Measurements from ENCODE around the gene ESPN. TPM values are rescaled to one million over a fixed set of nuclear protein-coding genes. Genes with fewer than 3 reads are reported as not detected.
"Not testable (repeated sequence)": the region's sequence is repeated elsewhere in the genome, so short reads cannot be mapped to it uniquely, and the experiment has no call there.

ESPN gene
- total and polyA plus RNA-seq, 12 donors: 0.12 to 0.51 (median 0.25) TPM; not detected in 5

DNA sequence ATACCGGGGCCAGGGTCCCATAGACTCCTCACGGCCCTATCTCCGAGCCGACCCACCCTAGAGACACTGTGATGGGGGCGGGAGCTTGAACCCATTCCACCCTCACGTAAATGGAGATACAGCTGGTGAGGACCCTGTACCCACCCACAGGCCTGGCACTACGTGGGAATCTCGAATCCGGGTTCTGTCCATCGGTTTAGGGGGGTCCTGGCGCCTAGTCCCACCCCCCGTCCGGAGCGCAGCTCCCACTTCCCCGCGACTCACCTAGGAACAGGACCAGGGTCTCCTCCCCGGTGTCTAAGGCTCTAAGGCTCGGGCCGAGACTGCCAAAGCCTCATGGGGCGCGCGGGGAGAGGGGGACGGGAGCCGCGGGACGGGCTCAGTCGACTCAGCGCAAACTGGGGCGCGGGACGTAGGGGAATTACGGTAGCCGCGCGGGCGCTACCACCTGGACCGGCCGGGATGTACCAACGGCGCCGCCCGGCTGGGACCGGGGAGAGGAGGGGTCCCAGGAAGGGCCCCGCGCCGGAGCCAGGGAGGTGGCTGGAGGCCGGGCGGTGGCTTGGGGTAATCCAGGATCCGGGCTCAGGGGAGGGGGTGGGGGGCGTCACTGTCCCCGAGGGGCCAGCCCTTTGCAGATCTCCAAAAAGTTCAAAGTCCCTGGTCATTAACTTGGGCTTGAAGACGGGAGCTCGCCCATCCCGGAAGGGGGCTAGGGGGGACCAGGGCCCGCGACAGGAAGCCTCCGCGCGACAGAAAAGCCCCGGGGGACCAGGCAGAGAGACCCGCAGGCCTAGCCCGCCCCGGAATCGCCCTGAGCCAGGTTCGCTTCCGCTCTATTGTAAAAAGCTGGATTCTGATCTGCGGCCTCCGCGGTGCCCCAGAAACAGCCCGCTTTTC is 65.9 kb downstream of the ESPN start:
- peaks cover 15 to 90% (median 68%) of the 10 kb centered on the region in 9 donors for H3K4me1 ChIP-seq

DNA sequence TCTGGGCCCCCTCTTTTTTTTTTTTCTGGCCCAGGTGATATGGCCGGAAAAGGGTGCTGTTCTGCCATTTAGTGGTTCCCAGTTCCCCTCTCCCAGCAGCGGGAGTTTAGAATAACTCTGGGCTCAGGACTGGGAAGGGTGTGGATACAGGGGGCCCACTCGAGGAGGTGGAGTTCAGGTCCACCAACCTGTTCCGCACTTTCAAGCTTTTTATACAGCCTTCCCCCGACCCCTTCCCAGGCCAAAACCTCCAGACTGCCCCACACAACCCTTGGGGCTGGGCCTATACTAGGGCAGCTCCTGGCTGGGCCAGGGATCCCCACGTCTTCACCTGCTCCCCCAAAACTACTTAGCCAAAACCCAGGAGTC is 66.5 kb downstream of the ESPN start:
- Histone ChIP-seq H3K4me1 (peaks cover 13 to 92% (median 70%) of the 10 kb centered on the region in 9 donors), H3K27ac (peak overlapping the region; percentile 16 to 89 (median 80)), H3K27me3 (peaks cover 0 to 27% (median 0%) of the 10 kb centered on the region in 7 donors), H3K36me3 (no peaks in the 10 kb centered on the region), H3K9me3 (no peaks in the 10 kb centered on the region), H3K4me3 (peak overlapping the region; percentile 45 to 70 (median 64))
- ATAC-seq (no peak), DNase-seq (no peak)
- WGBS, 2 donors: 40 to 59% methylated on average over 6 of the region's 6 CpGs
- TF ChIP-seq CTCF (IDR thresholded peaks at IDR 0.05): no peak
- intact Hi-C loops (cut with DNase I): loop anchor here in 1 of 10 donors (2.0 kb wide), 1 partner anchor 34 kb away; no protein-coding TSS in a partner anchor

More for the DNA sequence above, 65.9 kb downstream of the ESPN start:
- peak; percentile 30 to 75 (median 64) for ATAC-seq
- H3K27me3 ChIP-seq: peaks cover 0 to 26% (median 0%) of the 10 kb centered on the region in 7 donors
- 2% methylated on average over 69 to 70 of the region's 70 CpGs for WGBS, 2 donors
- H3K27ac ChIP-seq: peak overlapping the region in 9 of 10 donors; percentile 60 to 89 (median 81)
- intact Hi-C loops (cut with DNase I): loop anchor here in 1 of 10 donors (2.0 kb wide), 1 partner anchor 34 kb away; no protein-coding TSS in a partner anchor
- peak in 1 of 2 donors; percentile 65 for DNase-seq
- TF ChIP-seq CTCF (IDR thresholded peaks at IDR 0.05): peak in 3 of 9 donors; percentile 23 to 36 (median 32)
- H3K36me3 ChIP-seq: no peaks in the 10 kb centered on the region
- no peaks in the 10 kb centered on the region for H3K9me3 ChIP-seq
- H3K4me3 ChIP-seq: peak overlapping the region; percentile 45 to 70 (median 64)

DNA sequence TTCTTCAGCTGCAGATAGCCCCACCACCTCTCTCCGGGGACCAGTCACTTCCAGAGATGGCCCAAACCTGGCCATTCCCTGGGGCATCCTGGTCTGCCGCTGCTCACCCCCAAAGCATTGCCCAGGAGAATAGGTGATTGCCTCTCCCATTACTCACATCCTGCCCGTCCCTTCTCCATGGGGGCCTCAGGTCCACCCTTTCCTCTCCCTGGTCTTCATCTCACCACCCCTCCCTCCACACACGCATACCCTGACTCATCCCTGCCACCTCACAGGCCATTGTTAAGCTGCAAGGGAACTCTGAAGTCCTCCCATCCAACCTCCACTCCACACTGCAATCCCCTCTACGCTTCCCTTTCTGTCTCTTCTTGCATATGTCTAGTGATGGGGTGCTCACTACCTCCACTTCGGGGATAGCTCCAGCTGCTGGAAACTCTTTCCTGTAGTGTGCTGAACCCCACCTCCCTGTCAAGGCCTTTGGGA is 66.9 kb downstream of the ESPN start, which contains the start of gene PLEKHG5:
TSS of gene PLEKHG5 (minus strand) at position 188 of the 483 bp plus-strand sequence. CDS start 14,096 bp downstream, outside the sequence.
- WGBS, 2 donors: 58 to 71% methylated on average over 6 of the region's 6 CpGs
- no peak for TF ChIP-seq CTCF (IDR thresholded peaks at IDR 0.05)
- Histone ChIP-seq H3K4me1 (peaks cover 14 to 92% (median 70%) of the 10 kb centered on the region in 9 donors), H3K36me3 (no peaks in the 10 kb centered on the region), H3K9me3 (no peaks in the 10 kb centered on the region), H3K4me3 (peak within 1 kb of the TSS; percentile 45 to 70 (median 64)), H3K27ac (peak within 1 kb of the TSS; percentile 16 to 89 (median 80)), H3K27me3 (peaks cover 0 to 27% (median 0%) of the 10 kb centered on the region in 7 donors)
- DNase-seq (peak in 1 of 2 donors; percentile 4), ATAC-seq (peak in 3 of 8 donors; percentile 4 to 46 (median 34))
- intact Hi-C loops (cut with DNase I): loop anchor here in 1 of 10 donors (2.0 kb wide), 1 partner anchor 33 kb away; no protein-coding TSS in a partner anchor

DNA sequence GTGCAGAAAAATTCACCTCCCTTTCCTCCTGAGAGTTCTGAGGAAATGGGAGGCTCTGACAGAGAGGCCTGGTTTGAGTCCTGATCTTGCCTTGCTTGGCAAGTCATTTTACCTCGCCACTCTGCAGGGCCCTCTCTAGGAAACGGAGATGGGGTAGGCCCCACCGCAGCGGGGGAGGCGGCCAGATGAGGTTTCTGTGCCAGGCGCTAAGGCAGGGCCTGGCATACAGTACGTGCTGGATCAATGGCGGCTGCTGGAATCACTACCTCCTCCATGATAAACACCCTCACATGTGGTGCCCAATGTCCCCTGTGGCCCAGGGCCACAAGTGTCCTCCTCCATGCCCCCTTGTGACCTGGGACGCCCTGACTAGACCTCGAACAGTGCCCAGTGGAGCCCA is 67.4 kb downstream of the ESPN start:
- intact Hi-C loops (cut with DNase I): loop anchor here in 1 of 10 donors (2.0 kb wide), 1 partner anchor 33 kb away; no protein-coding TSS in a partner anchor
- WGBS, 2 donors: 55 to 63% methylated on average over 10 of the region's 10 CpGs
- ATAC-seq: no peak
- no peaks in the 10 kb centered on the region for H3K9me3 ChIP-seq
- H3K4me1 ChIP-seq: peaks cover 14 to 92% (median 70%) of the 10 kb centered on the region in 9 donors
- peak overlapping the region in 9 of 10 donors; percentile 60 to 89 (median 79) for H3K27ac ChIP-seq
- H3K27me3 ChIP-seq: peaks cover 0 to 31% (median 0%) of the 10 kb centered on the region in 7 donors
- TF ChIP-seq CTCF (IDR thresholded peaks at IDR 0.05): no peak
- no peak overlapping the region for H3K4me3 ChIP-seq
- peak in 1 of 2 donors; percentile 19 for DNase-seq
- no peaks in the 10 kb centered on the region for H3K36me3 ChIP-seq

GRCh38 chr1:6493834-6494223 is 69.3 kb downstream of the ESPN start:
- H3K9me3 ChIP-seq; H3K4me3 ChIP-seq; ATAC-seq; H3K36me3 ChIP-seq; intact Hi-C loops (cut with DNase I); DNase-seq: not testable (repeated sequence)
- H3K4me1 ChIP-seq: peaks cover 22 to 94% (median 70%) of the 10 kb centered on the region in 9 donors
- H3K27me3 ChIP-seq: peaks cover 0 to 46% (median 0%) of the 10 kb centered on the region in 7 donors
- WGBS, 2 donors: 79 to 82% methylated on average over 4 of the region's 4 CpGs
- H3K27ac ChIP-seq: peak overlapping the region in 5 of 10 donors; percentile 24 to 88 (median 49)
